K562 (cell line): Measurements from ENCODE around the gene SEPHS2.
"Not testable (repeated sequence)": the region's sequence is repeated elsewhere in the genome, so short reads cannot be mapped to it uniquely, and the experiment has no call there.

Source experiments
- ATF2 ChIP-seq: sonication (generic); formaldehyde crosslinking; IDR thresholded peaks from 2 replicates; pipeline ENCODE4 v1.8.1; 2022; ENCODE audit warnings: missing genetic modification reagents
- MGA ChIP-seq: fragments of 450-650 bp; IDR thresholded peaks from 2 replicates; pipeline ENCODE4 v1.6.1; 2016; ENCODE audit warnings: mild to moderate bottlenecking, moderate library complexity
- PREB ChIP-seq: sonication (generic); formaldehyde crosslinking; IDR thresholded peaks from 2 replicates; pipeline ENCODE4 v1.8.1; 2023; ENCODE audit warnings: mild to moderate bottlenecking, missing genetic modification reagents
- SIN3A ChIP-seq, 2 experiments: fragments of 150-350 bp in 1 of 2; IDR thresholded peaks; 2 replicates each; pipeline ENCODE4 v1.6.1; 2011 to 2016; ENCODE audit warnings: borderline replicate concordance in 2 of 2, low read depth in 2 of 2, low read length in 2 of 2, mild to moderate bottlenecking in 2 of 2, moderate library complexity in 2 of 2; ENCODE audit not compliant: control insufficient read depth in 1 of 2
- SMAD3 ChIP-seq: fragments of 450-650 bp; formaldehyde crosslinking; conservative IDR thresholded peaks from 2 replicates; pipeline ENCODE4 v1.4.0; 2020; ENCODE audit warnings: mild to moderate bottlenecking

- TF ChIP-seq SIN3A (IDR thresholded peaks at IDR 0.05; ENCODE audit: borderline replicate concordance in 2 of 2, control insufficient read depth in 1 of 2, low read depth in 2 of 2, low read length in 2 of 2); SMAD3 (CRISPR knock-in tag); ATF2 (CRISPR knock-in tag); PREB; MGA: not testable (repeated sequence)
Observed at GRCh38 chr16:30452709-30453580, 7.3 kb upstream of the SEPHS2 start.
